Measurements from ENCODE around the gene SLC7A6OS. TPM values are rescaled to one million over a fixed set of nuclear protein-coding genes. Genes with fewer than 3 reads are reported as not detected.

Gene SLC7A6OS
- total RNA-seq, 3 donors from 2014 or later: 16.4 to 18.6 (median 16.5) TPM

- Histone ChIP-seq H3K4me1 (no peaks in the 10 kb centered on the region), H3K27me3 (no peaks in the 10 kb centered on the region), H3K9me3 (no peaks in the 10 kb centered on the region), H3K36me3 (peaks cover 7% of the 10 kb centered on the region), H3K4me3 (no peak overlapping the region), H3K27ac (peak overlapping the region in 1 of 2 donors; percentile 12)
- no peak for TF ChIP-seq CTCF (IDR thresholded peaks at IDR 0.05)
- TF ChIP-seq POLR2A (IDR thresholded peaks at IDR 0.05): no peak
- no peak for TF ChIP-seq POLR2AphosphoS5 (IDR thresholded peaks at IDR 0.05)
- intact Hi-C loops (cut with DNase I; ENCODE audit: low total_unique reads): no loop called here
- peak in 1 of 2 donors; percentile 37 for DNase-seq (ENCODE audit: low spot score in 2 of 2)
These were observed 41.3 kb upstream of the SLC7A6OS start for GRCh38 chr16:68351991-68352431.

GRCh38 chr16:68351463-68351862 is 40.7 kb upstream of the SLC7A6OS start:
- H3K27ac ChIP-seq: no peak overlapping the region
- no peaks in the 10 kb centered on the region for H3K4me1 ChIP-seq
- H3K4me3 ChIP-seq: no peak overlapping the region
- intact Hi-C loops (cut with DNase I; ENCODE audit: low total_unique reads): no loop called here
- H3K9me3 ChIP-seq: no peaks in the 10 kb centered on the region
- no peaks in the 10 kb centered on the region for H3K27me3 ChIP-seq
- peaks cover 7% of the 10 kb centered on the region for H3K36me3 ChIP-seq
- no peak for DNase-seq (ENCODE audit: low spot score in 2 of 2)
- TF ChIP-seq CTCF (IDR thresholded peaks at IDR 0.05) (no peak), POLR2A (IDR thresholded peaks at IDR 0.05) (no peak), POLR2AphosphoS5 (IDR thresholded peaks at IDR 0.05) (no peak)

- no peaks in the 10 kb centered on the region for H3K4me1 ChIP-seq
- DNase-seq (ENCODE audit: low spot score in 2 of 2): no peak
- no peak for TF ChIP-seq CTCF (IDR thresholded peaks at IDR 0.05)
- TF ChIP-seq POLR2A (IDR thresholded peaks at IDR 0.05): no peak
- no peak for TF ChIP-seq POLR2AphosphoS5 (IDR thresholded peaks at IDR 0.05)
- no peak overlapping the region for H3K27ac ChIP-seq
- intact Hi-C loops (cut with DNase I; ENCODE audit: low total_unique reads): no loop called here
- H3K36me3 ChIP-seq: peaks cover 7% of the 10 kb centered on the region
- H3K27me3 ChIP-seq: no peaks in the 10 kb centered on the region
- H3K9me3 ChIP-seq: no peaks in the 10 kb centered on the region
- no peak overlapping the region for H3K4me3 ChIP-seq
These were observed 40.1 kb upstream of the SLC7A6OS start for GRCh38 chr16:68350813-68351350.

GRCh38 chr16:68349838-68350410 is 39.2 kb upstream of the SLC7A6OS start:
- peaks cover 7% of the 10 kb centered on the region for H3K36me3 ChIP-seq

More at GRCh38 chr16:68349838-68350410, 39.2 kb upstream of the SLC7A6OS start:
- H3K9me3 ChIP-seq: no peaks in the 10 kb centered on the region
- intact Hi-C loops (cut with DNase I; ENCODE audit: low total_unique reads): no loop called here
- no peak for DNase-seq (ENCODE audit: low spot score in 2 of 2)
- TF ChIP-seq CTCF (IDR thresholded peaks at IDR 0.05) (no peak), POLR2AphosphoS5 (IDR thresholded peaks at IDR 0.05) (no peak), POLR2A (IDR thresholded peaks at IDR 0.05) (no peak)
- no peak overlapping the region for H3K27ac ChIP-seq
- no peaks in the 10 kb centered on the region for H3K4me1 ChIP-seq
- H3K4me3 ChIP-seq: no peak overlapping the region
- no peaks in the 10 kb centered on the region for H3K27me3 ChIP-seq
